Lung microvascular endothelial cell (primary cell): ENCODE results near the gene PDE8A. TPM values are rescaled to one million over a fixed set of nuclear protein-coding genes. Genes with fewer than 3 reads are reported as not detected.

Experiments
- DNase-seq, 2 donors: peaks; one replicate each; pipeline versions ENCODE4 v3.0.0 to v3.0.0-alpha.2; 2010; ENCODE audit warnings: low read depth in 2 of 2
- total RNA-seq: library from RNA; depleted of rRNA; stranded (reverse); fragments of >200 nt; gene quantifications from 2 replicates; pipeline ENCODE4 v1.2.1, GENCODE V29; 2014

The PDE8A gene
- total RNA-seq, 1 donor from 2014 or later, result 77.0 TPM

DNA sequence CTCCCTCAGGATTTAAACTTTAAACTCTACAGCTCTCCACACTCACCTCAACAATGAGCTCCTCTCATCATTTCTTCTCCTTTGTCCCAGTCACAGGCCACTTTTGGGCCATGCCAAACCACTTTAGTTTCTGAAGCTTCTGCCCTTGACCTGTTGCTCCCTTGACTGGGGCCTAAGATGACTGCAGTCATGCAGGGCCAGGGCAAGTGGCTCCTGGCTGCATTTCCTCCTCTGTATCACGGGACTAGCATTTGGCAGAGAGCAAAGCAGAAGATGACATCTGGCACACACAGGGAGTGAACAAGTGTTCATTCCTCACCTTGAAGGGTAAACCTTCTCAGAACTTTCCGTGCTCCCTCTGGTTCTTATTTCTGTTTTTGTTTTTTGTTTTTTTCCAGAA, 136.9 kb downstream of the PDE8A start:
- no peak for DNase-seq

DNA sequence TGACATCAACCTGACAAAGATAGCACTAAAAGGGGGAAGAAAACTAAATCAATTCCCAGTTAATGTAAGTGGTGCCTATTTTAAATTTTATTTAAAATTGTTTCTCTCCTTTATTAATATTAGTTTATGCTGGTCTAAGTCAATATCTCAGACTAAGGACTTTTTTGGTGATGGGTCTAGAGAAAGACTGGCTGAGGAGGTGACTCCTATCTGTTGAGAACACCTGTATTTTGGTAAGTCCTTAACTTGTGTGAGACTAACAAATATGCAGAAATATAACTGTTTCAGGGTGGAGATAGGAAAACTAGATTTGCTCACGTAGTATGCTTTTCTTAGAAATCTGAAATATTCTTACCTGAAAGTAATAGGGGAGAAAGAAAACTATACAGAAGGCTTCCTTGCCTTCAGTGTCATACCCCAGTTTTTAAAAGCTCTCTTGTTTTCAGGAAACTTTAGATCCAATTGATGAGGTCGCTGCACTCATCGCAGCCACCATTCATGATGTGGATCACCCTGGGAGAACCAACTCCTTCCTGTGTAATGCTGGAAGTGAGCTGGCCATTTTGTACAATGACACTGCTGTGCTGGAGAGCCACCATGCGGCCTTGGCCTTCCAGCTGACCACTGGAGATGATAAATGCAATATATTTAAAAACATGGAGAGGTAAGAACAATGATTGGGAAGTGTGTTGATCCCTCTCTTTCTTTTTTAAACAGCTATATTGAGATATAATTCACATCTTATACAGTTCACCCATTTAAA, 138.9 kb downstream of the PDE8A start:
- DNase-seq, result no peak

GRCh38 chr15:85124173-85124572, 142.5 kb downstream of the PDE8A start:
- no peak for DNase-seq

DNA sequence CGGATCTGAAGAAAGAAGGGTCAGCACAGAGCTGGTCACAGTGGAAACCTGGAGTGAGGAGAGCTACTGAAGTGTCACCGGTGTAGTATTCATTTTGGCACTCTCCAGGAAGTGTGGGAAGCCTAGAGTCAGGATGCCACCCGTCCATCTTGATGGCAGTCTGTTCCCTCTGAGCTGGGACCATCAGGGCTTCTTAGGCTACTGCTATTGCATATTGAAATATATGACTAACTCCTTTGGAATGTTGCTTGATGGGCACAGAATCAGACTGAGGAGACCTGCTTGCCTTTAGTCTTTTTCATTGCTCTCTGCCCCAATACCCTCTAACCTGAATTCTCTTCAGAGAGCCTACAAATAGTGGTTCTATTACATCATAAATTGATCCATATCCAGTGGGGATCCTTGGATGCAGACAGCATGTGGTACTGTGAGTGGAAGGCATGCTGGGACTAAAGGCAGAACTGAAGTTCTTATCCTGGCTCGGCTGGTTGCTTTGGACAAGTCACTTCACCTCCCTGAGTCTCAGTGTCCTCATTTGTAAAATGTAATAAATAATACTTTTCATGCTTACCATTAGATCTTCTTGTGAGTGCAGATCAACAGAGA, 143.5 kb downstream of the PDE8A start:
- peak in 1 of 2 donors; percentile 39 for DNase-seq

DNA sequence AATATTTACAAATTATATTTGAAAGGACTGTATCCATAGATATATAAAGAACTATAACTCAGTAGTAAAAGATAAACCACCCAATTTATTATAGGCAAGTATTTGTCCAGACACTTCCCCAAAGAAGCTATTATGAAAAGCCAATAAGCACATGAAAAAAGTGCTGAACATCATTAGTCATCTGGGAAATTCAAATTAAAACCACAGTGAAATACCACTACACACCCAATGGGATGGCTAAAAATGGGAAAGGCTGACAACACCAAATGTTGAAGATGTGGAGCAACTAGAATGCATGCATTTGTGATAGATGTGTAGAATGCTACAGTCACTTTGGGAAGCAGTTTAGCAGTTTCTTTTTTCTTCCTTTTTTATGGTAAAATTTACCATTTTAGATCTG, 147.0 kb downstream of the PDE8A start:
- no peak for DNase-seq

DNA sequence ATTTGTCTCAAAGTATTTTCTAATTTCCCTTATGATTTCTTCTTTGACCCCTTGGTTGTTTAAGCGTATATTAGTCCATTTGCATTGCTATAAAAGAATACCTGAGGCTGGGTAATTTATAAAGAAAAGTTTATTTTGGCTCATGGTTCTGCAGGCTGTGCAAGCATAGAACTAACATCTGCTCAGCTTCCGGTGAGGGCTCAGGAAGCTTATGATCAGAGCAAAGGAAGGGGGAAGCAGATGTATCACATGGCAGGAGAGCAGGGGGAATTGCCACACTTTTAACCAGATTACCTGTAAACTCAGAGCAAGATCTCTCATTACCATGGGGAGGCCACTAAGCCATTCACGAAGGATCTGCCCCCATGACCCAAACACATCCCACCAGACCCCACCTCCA, 148.2 kb downstream of the PDE8A start:
- DNase-seq, result peak; percentile 29 to 87

GRCh38 chr15:85131915-85132314, 150.3 kb downstream of the PDE8A start:
- no peak for DNase-seq

- DNase-seq, result no peak
These were observed 152.1 kb downstream of the PDE8A start for GRCh38 chr15:85133709-85134108.

GRCh38 chr15:85137489-85138168, 156.0 kb downstream of the PDE8A start:
- no peak for DNase-seq

DNA sequence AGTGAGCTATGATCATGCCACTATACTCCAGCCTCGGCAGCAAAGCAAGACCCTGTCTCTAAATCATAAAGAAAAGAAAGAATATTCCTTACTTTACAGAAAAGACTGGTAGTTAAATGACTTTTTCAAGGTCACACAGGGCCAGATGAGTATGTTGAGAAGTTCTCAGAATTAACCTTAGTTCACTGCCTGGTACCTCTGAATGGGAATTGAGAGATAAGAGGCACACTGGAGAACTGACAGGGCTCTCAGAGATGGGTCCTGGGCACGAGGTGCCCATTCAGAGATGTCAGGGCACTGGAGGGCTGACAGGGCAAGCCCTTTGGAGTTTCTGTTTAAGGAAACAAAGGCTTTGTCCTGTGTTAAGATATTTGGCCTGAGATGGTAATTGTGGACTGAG, 157.7 kb downstream of the PDE8A start:
- no peak for DNase-seq

- DNase-seq, result no peak
These were observed 160.1 kb downstream of the PDE8A start for GRCh38 chr15:85141726-85142125.

DNA sequence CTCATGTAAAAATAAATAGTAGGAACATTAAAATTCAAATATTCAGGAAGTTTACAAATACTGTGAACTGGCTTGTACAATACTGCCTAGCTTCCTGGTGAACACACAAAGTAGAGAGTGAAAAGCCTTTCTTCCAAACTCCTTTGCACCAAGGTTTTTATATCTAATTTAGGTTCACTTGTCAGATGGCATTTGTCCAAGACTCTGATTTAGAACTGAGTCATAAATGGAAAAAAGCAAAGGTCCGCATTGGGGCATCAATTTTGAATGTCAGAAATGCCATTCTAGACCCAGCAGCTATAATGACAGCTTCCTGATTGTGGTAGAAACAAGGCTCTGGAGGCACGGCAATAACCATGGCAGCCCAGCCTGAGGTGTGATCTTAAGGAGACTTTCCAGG, 160.7 kb downstream of the PDE8A start:
- peak; percentile 81 to 89 for DNase-seq

DNA sequence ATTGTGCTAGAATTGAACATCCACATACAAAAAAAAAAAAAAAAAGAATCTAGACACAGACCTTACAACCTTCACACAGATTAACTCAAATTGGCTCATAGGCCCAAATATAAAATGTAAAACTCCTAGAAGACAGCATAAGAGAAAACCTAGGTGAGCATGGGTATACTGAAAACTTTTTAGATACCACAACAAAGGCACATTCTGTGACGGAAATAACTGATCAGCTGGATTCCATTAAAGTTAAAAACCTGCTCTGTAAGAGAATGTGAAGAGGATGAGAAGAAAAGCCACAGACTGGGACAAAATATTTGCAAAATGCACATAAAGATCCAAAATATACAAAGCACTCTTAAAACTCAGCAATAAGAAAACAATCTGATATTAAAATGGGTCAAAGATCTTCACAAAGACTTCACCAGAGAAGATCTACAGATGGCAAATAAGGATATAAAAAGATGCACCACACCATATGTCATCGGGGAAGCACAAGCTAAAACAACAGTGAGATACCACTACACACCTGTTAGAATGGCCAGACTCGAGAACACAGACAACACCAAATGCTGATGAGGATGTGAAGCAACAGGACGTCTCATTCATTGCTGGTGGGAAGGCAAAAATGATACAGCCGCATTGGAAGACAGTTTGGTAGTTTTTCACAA, 167.9 kb downstream of the PDE8A start:
- DNase-seq, result no peak

DNA sequence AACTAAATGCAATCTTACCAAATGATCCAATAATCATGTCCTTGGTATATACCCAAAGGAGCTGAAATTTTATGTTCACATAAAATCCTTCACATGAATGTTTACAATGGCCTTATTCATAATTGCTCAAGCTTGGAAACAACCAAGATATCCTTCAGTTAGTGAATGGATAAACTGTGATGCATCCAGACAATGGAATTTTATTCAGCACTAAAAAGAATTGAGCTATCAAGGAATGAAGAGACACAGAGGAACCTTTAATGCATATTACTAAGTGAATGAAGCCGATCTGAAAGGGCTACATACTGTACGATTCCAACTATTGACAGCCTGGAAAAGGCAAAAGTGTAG, 168.4 kb downstream of the PDE8A start:
- DNase-seq, result no peak

DNA sequence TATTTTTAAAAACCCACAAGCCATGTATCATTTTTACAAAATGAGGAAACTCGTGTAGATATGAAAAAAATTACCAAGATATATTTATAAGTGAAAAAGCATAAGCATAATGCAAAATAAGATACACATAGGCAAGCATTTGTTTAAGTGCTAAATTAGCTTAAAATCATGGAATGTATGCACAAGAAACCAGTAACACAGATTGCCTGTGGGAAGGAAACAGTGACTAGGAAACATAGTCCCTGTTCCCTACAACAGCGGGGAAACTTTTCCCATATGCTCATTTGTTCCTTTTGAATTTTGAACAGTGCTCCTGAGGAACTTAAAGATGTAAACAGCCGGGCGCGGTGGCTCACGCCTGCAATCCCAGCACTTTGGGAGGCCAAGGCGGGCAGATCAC, 169.5 kb downstream of the PDE8A start:
- no peak for DNase-seq

GRCh38 chr15:85151861-85152260, 170.2 kb downstream of the PDE8A start:
- DNase-seq, result no peak

DNA sequence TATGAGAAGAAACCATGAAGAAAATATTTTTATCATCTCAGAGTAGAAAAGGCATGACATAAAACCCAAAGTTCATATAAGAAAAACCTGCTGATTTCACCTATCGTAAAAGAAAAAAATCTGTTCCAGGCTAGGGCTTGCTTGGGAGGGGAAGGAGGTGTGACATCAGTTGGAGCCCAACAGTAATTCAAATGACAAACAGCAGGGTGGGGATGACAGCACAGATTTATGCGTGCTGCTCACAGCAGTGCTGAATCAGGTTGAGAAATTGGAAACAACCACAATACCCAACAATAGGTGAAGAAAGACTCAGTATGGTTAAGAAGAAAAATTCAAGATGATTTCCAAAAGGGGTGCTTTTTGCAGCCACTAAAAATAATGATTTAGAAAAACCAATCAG, 172.4 kb downstream of the PDE8A start:
- no peak for DNase-seq

DNA sequence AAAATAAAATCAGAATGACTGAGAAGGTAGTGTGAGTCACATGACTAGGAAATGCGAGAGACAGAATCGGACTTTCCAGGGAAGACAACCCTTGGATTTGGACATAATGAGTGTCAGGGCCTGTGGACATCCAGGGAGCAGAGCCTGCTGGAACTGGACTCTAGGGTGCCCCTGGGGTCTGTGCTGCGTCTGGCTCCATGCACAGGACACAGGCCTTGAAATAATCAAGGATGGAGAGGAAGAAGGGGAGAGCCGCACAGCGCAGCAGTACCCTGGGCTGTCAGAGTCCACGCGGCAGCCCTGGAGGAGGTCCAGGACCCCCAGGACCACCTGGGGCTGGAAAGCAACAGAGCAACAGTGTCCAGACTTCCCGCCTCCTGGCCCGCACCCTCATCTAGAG, 173.7 kb downstream of the PDE8A start:
- no peak for DNase-seq

DNA sequence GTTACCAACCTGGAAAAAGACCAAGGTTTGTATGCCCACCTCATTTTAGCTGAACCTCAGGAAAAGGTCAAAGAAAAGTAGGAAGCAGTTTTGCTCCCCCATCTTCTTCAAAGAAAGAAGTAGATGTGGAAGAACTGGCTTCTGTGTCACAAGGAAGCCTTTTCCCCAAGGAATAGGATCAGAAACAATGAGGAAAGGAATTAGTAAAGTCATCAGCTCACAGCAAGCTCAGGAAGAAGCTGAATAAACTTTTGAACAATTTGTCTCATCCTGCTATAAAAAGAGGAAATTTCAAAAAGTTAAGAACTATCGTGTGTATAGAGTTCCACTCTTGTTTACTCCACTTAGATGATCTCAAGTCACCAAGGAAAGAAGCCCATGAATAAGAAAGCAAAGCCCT, 174.2 kb downstream of the PDE8A start:
- peak in 1 of 2 donors; percentile 8 for DNase-seq

GRCh38 chr15:85157344-85157743, 175.7 kb downstream of the PDE8A start:
- DNase-seq, result no peak

- DNase-seq, result no peak
These were observed 180.6 kb downstream of the PDE8A start for GRCh38 chr15:85162237-85162636.

DNA sequence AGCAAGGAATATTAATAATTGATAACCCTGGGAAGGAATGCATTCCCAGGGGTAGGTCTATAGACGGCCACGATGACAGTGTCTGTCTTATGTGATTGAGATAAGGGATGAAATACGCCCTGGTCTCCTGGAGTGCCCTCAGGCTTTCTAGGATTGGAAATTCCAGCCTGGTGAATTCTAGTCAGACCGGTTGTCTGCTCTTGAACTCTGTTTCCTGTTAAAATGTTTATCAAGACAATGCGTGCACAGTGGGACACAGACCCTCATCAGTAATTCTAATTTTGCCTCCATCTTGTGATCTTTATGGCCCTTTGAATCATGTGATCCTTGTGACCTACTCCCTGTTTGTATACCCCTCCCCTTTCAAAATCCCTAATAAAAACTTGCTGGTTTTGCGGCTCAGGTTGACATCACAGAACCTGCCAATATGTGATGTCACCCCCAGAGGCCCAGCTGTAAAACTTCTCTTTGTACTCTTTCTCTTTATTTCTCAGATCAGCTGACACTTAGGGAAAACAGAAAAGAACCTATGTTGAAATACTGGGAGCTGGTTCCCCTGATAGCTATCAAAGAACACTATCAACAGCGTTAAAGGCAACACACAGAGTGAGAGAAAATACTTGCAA, 183.3 kb downstream of the PDE8A start:
- peak; percentile 39 to 51 for DNase-seq
